ENCODE data around the gene COASY. TPM values are rescaled to one million over a fixed set of nuclear protein-coding genes. Genes with fewer than 3 reads are reported as not detected.
"Not testable (repeated sequence)": the region's sequence is repeated elsewhere in the genome, so short reads cannot be mapped to it uniquely, and the experiment has no call there.

COASY gene
- total RNA-seq, 2 experiments from 2014 or later, result 42.9 to 123 TPM

DNA sequence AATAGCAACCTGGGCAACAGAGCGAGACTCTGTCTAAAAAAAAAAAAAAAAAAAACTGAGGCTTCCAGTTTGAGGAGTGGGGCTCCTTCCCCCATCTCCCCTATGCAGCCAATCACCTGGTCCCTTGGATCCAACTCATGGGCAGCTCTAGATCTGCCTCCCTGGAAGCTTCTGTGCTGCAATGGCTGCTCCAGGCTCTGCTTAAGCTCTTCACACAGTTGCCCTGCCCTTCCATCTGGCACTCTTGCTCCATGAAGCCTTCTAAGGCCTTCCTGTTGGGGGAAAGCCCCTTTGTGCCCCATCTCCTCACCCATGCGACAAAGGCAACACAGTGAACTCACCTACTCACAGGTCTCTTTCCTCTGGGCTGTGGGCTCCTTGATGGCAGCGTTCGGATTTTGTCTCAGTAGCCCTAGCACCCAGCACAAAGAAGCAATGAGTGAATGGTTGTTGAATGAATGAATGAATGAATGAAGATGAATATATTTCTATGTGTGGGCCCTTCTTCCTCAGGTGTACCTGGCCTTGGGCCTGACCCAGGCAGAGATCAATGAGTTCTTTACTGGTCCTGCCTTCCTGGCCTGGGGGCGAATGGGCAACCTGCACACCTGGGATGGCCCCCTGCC lies 24.0 kb upstream of the COASY start:
- H3K4me3 ChIP-seq (ENCODE audit: low read depth, low read length, poor library complexity, severe bottlenecking), result no peak overlapping the region
- intact Hi-C loops (cut with micrococcal nuclease; ENCODE audit: unreplicated experiment), result loop anchor here (5.0 kb wide), 1 partner anchor 406 kb away; no protein-coding TSS in a partner anchor
- H3K9me3 ChIP-seq (ENCODE audit: low read length), result no peaks in the 10 kb centered on the region
- TF ChIP-seq, protein P1, sequence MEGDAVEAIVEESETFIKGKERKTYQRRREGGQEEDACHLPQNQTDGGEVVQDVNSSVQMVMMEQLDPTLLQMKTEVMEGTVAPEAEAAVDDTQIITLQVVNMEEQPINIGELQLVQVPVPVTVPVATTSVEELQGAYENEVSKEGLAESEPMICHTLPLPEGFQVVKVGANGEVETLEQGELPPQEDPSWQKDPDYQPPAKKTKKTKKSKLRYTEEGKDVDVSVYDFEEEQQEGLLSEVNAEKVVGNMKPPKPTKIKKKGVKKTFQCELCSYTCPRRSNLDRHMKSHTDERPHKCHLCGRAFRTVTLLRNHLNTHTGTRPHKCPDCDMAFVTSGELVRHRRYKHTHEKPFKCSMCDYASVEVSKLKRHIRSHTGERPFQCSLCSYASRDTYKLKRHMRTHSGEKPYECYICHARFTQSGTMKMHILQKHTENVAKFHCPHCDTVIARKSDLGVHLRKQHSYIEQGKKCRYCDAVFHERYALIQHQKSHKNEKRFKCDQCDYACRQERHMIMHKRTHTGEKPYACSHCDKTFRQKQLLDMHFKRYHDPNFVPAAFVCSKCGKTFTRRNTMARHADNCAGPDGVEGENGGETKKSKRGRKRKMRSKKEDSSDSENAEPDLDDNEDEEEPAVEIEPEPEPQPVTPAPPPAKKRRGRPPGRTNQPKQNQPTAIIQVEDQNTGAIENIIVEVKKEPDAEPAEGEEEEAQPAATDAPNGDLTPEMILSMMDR (conservative IDR thresholded peaks at IDR 0.05; ENCODE audit: low read length), result no peak
- TF ChIP-seq EZH2phosphoT487 (IDR thresholded peaks at IDR 0.05; ENCODE audit: borderline replicate concordance, low read depth, low read length), result no peak
- H3K4me2 ChIP-seq (ENCODE audit: low read length), result peak overlapping the region; percentile 80; the same call in 1 of the 2 replicates
- peaks cover 4% of the 10 kb centered on the region; the same call in 1 of the 2 replicates for H3K79me2 ChIP-seq (ENCODE audit: insufficient read depth, low read depth, low read length)
- CTCF ChIA-PET (ENCODE audit: unreplicated experiment), result no interaction called here
- TSS peak; percentile 68 for BruUV-seq (replicated peaks)
- H4K20me1 ChIP-seq (ENCODE audit: insufficient read depth, low read length), result no peaks in the 10 kb centered on the region
- H2AFZ ChIP-seq (ENCODE audit: low read length), result no peak overlapping the region
- H3K27ac ChIP-seq (ENCODE audit: low read depth, low read length, poor library complexity, severe bottlenecking), result no peak overlapping the region
- no peak for DNase-seq (ENCODE audit: low spot score)
- no peaks in the 10 kb centered on the region for H3K9me2 ChIP-seq (ENCODE audit: insufficient read depth, low read length)
- peaks cover 9% of the 10 kb centered on the region for H3K36me3 ChIP-seq (ENCODE audit: insufficient read depth, low read length)
- POLR2A ChIA-PET, result no interaction called here
- peaks cover 20% of the 10 kb centered on the region for H3K4me1 ChIP-seq (ENCODE audit: insufficient read depth, low read length, poor library complexity, severe bottlenecking)

DNA sequence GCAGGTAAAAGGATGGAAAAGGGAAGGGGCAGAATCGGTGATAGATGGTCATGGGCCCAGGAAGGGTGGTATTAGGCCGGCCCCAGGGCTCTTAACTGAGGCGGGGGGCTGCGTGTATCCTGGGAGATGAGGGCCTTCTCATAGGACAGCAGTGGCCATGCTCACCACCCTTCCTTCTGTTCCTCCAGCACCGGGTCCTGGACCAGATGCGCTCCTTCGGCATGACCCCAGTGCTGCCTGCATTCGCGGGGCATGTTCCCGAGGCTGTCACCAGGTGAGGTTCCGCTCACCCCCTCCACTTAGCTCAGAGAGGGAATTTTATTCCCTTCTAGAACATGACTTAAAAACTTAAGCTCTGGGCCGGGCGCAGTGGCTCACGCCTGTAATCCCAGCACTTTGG lies 23.5 kb upstream of the COASY start:
- DNase-seq (ENCODE audit: low spot score), result no peak
- peaks cover 4% of the 10 kb centered on the region; the same call in 1 of the 2 replicates for H3K79me2 ChIP-seq (ENCODE audit: insufficient read depth, low read depth, low read length)
- TF ChIP-seq, protein P1 (conservative IDR thresholded peaks at IDR 0.05; ENCODE audit: low read length), result no peak
- TF ChIP-seq EZH2phosphoT487 (IDR thresholded peaks at IDR 0.05; ENCODE audit: borderline replicate concordance, low read depth, low read length), result no peak
- H3K4me2 ChIP-seq (ENCODE audit: low read length), result no peak overlapping the region
- H2AFZ ChIP-seq (ENCODE audit: low read length), result no peak overlapping the region
- peaks cover 20% of the 10 kb centered on the region for H3K4me1 ChIP-seq (ENCODE audit: insufficient read depth, low read length, poor library complexity, severe bottlenecking)
- no peaks in the 10 kb centered on the region for H4K20me1 ChIP-seq (ENCODE audit: insufficient read depth, low read length)
- peaks cover 14% of the 10 kb centered on the region for H3K36me3 ChIP-seq (ENCODE audit: insufficient read depth, low read length)
- intact Hi-C loops (cut with micrococcal nuclease; ENCODE audit: unreplicated experiment), result loop anchor here (5.0 kb wide), 1 partner anchor 406 kb away; no protein-coding TSS in a partner anchor
- no TSS peak for BruUV-seq (replicated peaks)
- no peaks in the 10 kb centered on the region for H3K9me3 ChIP-seq (ENCODE audit: low read length)
- no peaks in the 10 kb centered on the region for H3K9me2 ChIP-seq (ENCODE audit: insufficient read depth, low read length)
- no peak overlapping the region for H3K4me3 ChIP-seq (ENCODE audit: low read depth, low read length, poor library complexity, severe bottlenecking)
- POLR2A ChIA-PET, result no interaction called here
- CTCF ChIA-PET (ENCODE audit: unreplicated experiment), result no interaction called here
- no peak overlapping the region for H3K27ac ChIP-seq (ENCODE audit: low read depth, low read length, poor library complexity, severe bottlenecking)

DNA sequence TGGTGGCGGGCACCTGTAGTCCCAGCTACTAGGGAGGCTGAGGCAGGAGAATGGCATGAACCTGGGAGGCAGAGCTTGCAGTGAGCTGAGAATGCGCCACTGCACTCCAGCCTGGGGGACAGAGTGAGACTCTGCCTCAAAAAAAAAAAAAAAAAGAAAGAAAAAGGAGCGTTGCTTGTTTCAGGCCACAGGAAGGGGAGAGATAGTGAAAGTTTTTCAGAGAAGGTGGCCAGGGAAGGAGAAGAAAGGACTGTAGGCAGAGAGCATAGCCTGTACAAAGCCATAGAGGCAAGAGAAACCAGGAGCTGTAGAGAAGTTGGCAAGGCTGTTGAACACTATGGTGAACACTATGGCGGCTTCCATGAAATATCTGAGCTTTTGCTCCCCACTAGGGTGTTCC lies 21.4 kb upstream of the COASY start:
- H2AFZ ChIP-seq (ENCODE audit: low read length); H3K9me2 ChIP-seq (ENCODE audit: insufficient read depth, low read length); H3K4me3 ChIP-seq (ENCODE audit: low read depth, low read length, poor library complexity, severe bottlenecking); H3K27ac ChIP-seq (ENCODE audit: low read depth, low read length, poor library complexity, severe bottlenecking); CTCF ChIA-PET (ENCODE audit: unreplicated experiment); H3K79me2 ChIP-seq (ENCODE audit: insufficient read depth, low read depth, low read length); BruUV-seq (replicated peaks); intact Hi-C loops (cut with micrococcal nuclease; ENCODE audit: unreplicated experiment); H3K9me3 ChIP-seq (ENCODE audit: low read length); H3K4me2 ChIP-seq (ENCODE audit: low read length); POLR2A ChIA-PET; DNase-seq (ENCODE audit: low spot score); H4K20me1 ChIP-seq (ENCODE audit: insufficient read depth, low read length): not testable (repeated sequence)
- peaks cover 12% of the 10 kb centered on the region for H3K4me1 ChIP-seq (ENCODE audit: insufficient read depth, low read length, poor library complexity, severe bottlenecking)
- H3K36me3 ChIP-seq (ENCODE audit: insufficient read depth, low read length), result peaks cover 16% of the 10 kb centered on the region
